ENCODE measurements around the gene TSTD2. TPM values are rescaled to one million over a fixed set of nuclear protein-coding genes. Genes with fewer than 3 reads are reported as not detected.
A peak's percentile ranks its signal among the peaks of the same experiment; 100 is the strongest.

Gene TSTD2
- total RNA-seq, 1 experiment from 2014 or later, result 16.8 TPM

DNA sequence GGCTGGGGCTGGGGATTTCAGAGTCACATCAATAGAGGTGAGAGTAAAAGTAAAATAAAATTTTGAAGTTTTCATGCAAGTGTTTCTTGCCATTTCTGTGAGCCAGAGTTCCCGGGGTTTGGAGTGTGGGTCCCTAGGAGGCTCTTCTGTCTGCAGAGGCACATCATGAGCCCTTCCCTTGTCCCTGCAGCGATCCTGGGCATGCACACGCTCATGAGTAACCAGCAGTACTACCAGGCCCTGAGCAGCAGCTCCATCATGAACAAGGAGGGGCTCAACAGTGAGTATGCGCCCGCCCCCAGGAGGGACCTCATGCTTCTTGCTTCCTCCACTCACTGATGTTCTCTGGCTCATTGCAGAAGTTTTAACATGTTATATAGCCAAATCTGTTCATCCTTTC, 70.6 kb downstream of the TSTD2 start:
- no peaks in the 10 kb centered on the region for H3K9me3 Mint-ChIP-seq
- H3K27ac Mint-ChIP-seq, result no peak overlapping the region
- H3K4me3 Mint-ChIP-seq, result no peak overlapping the region
- ChIA-PET CTCF (interaction anchor here (1.2 to 2.6 kb wide), 2 partner anchors 36 to 61 kb away, joined by 8 to 11 read pairs; partner anchors contain the start of gene TMOD1), POLR2A (no interaction called here)
- TF ChIP-seq NR2C2 (CRISPR knock-in tag; IDR thresholded peaks at IDR 0.05), result no peak
- DNase-seq (ENCODE audit: low spot score) (no peak), ATAC-seq (no peak)
- no peaks in the 10 kb centered on the region for H3K36me3 Mint-ChIP-seq
- no peaks in the 10 kb centered on the region for H3K27me3 Mint-ChIP-seq (ENCODE audit: low read depth)
- H3K4me1 Mint-ChIP-seq, result peaks cover 27% of the 10 kb centered on the region

DNA sequence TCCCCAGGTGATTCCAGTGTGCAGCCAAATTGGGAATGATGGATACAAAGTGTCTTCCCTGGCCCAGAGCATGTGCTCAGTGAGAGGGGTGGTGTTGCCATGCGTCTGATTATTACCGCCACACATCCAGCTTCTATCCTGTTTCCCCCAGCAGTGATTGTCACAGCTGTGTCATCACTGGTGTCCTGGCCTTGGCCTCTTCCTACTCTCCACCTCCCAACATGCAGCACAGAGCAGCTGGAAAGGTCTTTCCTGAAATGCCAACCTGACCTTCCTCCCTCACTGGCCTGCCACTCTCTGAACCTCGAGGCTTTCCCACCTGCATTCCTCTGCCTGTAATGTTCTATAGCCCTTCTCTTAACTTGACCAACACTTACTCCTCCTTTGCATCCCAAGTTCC, 71.7 kb downstream of the TSTD2 start:
- 0 out of 2 replicates have a peak overlapping the region, but pooled peaks have one; percentile 6 for H3K27ac Mint-ChIP-seq
- DNase-seq (ENCODE audit: low spot score), result no peak
- H3K27me3 Mint-ChIP-seq (ENCODE audit: low read depth), result no peaks in the 10 kb centered on the region
- no peaks in the 10 kb centered on the region for H3K36me3 Mint-ChIP-seq
- TF ChIP-seq ZNF396 (CRISPR knock-in tag; IDR thresholded peaks at IDR 0.05; ENCODE audit: borderline replicate concordance), result no peak
- TF ChIP-seq CREM (CRISPR knock-in tag; IDR thresholded peaks at IDR 0.05), result no peak
- no peak for TF ChIP-seq MYBL2 (CRISPR knock-in tag; IDR thresholded peaks at IDR 0.05)
- no peak for TF ChIP-seq ATF1 (CRISPR knock-in tag; IDR thresholded peaks at IDR 0.05)
- no peak for TF ChIP-seq PRRX2 (CRISPR knock-in tag; IDR thresholded peaks at IDR 0.05)
- TF ChIP-seq NR2C2 (CRISPR knock-in tag; IDR thresholded peaks at IDR 0.05), result no peak
- TF ChIP-seq NFE2L1 (CRISPR knock-in tag; IDR thresholded peaks at IDR 0.05), result no peak
- no peak for TF ChIP-seq ZNF138 (CRISPR knock-in tag; conservative IDR thresholded peaks at IDR 0.05)
- TF ChIP-seq, protein P1, sequence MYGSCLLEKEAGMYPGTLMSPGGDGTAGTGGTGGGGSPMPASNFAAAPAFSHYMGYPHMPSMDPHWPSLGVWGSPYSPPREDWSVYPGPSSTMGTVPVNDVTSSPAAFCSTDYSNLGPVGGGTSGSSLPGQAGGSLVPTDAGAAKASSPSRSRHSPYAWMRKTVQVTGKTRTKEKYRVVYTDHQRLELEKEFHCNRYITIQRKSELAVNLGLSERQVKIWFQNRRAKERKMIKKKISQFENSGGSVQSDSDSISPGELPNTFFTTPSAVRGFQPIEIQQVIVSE (CRISPR knock-in tag; IDR thresholded peaks at IDR 0.05; ENCODE audit: borderline replicate concordance), result no peak
- TF ChIP-seq, protein P2, sequence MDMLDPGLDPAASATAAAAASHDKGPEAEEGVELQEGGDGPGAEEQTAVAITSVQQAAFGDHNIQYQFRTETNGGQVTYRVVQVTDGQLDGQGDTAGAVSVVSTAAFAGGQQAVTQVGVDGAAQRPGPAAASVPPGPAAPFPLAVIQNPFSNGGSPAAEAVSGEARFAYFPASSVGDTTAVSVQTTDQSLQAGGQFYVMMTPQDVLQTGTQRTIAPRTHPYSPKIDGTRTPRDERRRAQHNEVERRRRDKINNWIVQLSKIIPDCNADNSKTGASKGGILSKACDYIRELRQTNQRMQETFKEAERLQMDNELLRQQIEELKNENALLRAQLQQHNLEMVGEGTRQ (CRISPR knock-in tag; IDR thresholded peaks at IDR 0.05), result no peak
- TF ChIP-seq, protein P3, sequence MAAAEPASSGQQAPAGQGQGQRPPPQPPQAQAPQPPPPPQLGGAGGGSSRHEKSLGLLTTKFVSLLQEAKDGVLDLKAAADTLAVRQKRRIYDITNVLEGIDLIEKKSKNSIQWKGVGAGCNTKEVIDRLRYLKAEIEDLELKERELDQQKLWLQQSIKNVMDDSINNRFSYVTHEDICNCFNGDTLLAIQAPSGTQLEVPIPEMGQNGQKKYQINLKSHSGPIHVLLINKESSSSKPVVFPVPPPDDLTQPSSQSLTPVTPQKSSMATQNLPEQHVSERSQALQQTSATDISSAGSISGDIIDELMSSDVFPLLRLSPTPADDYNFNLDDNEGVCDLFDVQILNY (CRISPR knock-in tag; IDR thresholded peaks at IDR 0.05), result no peak
- POLR2A ChIA-PET, result no interaction called here
- no peak overlapping the region for H3K4me3 Mint-ChIP-seq
- H3K9me3 Mint-ChIP-seq, result no peaks in the 10 kb centered on the region
- no peak for ATAC-seq
- H3K4me1 Mint-ChIP-seq, result peaks cover 33% of the 10 kb centered on the region
- CTCF ChIA-PET, result interaction anchor here (1.2 to 2.6 kb wide), 3 partner anchors 37 to 74 kb away, joined by 3 to 11 read pairs (median 8); partner anchors contain the start of gene TMOD1

DNA sequence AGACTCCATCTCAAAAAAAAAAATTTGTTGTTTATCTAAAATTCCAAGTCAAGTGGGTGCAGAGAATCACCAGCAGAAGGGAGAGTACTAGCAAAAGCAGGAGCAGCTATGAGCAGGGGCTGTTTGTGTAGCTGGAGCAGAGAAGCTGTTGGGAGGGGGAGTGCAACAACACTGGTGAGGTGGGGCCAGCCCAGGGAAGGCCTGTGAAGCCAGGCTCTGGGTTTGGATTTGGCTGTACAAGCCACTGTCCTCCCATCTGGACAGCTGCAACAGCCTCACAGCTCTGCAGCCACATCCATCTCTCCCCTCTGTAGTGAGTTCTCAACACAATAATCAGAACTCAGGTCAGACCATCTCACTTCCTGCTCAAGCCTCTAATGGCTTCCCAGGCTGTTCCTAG, 72.3 kb downstream of the TSTD2 start:
- H3K4me3 Mint-ChIP-seq, result no peak overlapping the region
- H3K4me1 Mint-ChIP-seq, result peaks cover 37% of the 10 kb centered on the region
- H3K27me3 Mint-ChIP-seq (ENCODE audit: low read depth), result no peaks in the 10 kb centered on the region
- no peak overlapping the region for H3K27ac Mint-ChIP-seq
- CTCF ChIA-PET, result interaction anchor here (0.9 to 2.6 kb wide), 3 partner anchors 38 to 74 kb away, joined by 3 to 11 read pairs (median 3); partner anchors contain the start of genes NCBP1 and TSTD2
- DNase-seq (ENCODE audit: low spot score), result no peak
- POLR2A ChIA-PET, result no interaction called here
- H3K36me3 Mint-ChIP-seq, result no peaks in the 10 kb centered on the region
- no peaks in the 10 kb centered on the region for H3K9me3 Mint-ChIP-seq
- no peak for ATAC-seq
- TF ChIP-seq, protein P4, sequence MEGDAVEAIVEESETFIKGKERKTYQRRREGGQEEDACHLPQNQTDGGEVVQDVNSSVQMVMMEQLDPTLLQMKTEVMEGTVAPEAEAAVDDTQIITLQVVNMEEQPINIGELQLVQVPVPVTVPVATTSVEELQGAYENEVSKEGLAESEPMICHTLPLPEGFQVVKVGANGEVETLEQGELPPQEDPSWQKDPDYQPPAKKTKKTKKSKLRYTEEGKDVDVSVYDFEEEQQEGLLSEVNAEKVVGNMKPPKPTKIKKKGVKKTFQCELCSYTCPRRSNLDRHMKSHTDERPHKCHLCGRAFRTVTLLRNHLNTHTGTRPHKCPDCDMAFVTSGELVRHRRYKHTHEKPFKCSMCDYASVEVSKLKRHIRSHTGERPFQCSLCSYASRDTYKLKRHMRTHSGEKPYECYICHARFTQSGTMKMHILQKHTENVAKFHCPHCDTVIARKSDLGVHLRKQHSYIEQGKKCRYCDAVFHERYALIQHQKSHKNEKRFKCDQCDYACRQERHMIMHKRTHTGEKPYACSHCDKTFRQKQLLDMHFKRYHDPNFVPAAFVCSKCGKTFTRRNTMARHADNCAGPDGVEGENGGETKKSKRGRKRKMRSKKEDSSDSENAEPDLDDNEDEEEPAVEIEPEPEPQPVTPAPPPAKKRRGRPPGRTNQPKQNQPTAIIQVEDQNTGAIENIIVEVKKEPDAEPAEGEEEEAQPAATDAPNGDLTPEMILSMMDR (IDR thresholded peaks at IDR 0.05), result no peak
- TF ChIP-seq, protein P5, sequence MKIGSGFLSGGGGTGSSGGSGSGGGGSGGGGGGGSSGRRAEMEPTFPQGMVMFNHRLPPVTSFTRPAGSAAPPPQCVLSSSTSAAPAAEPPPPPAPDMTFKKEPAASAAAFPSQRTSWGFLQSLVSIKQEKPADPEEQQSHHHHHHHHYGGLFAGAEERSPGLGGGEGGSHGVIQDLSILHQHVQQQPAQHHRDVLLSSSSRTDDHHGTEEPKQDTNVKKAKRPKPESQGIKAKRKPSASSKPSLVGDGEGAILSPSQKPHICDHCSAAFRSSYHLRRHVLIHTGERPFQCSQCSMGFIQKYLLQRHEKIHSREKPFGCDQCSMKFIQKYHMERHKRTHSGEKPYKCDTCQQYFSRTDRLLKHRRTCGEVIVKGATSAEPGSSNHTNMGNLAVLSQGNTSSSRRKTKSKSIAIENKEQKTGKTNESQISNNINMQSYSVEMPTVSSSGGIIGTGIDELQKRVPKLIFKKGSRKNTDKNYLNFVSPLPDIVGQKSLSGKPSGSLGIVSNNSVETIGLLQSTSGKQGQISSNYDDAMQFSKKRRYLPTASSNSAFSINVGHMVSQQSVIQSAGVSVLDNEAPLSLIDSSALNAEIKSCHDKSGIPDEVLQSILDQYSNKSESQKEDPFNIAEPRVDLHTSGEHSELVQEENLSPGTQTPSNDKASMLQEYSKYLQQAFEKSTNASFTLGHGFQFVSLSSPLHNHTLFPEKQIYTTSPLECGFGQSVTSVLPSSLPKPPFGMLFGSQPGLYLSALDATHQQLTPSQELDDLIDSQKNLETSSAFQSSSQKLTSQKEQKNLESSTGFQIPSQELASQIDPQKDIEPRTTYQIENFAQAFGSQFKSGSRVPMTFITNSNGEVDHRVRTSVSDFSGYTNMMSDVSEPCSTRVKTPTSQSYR (CRISPR knock-in tag; IDR thresholded peaks at IDR 0.05), result no peak
- TF ChIP-seq, protein P6, sequence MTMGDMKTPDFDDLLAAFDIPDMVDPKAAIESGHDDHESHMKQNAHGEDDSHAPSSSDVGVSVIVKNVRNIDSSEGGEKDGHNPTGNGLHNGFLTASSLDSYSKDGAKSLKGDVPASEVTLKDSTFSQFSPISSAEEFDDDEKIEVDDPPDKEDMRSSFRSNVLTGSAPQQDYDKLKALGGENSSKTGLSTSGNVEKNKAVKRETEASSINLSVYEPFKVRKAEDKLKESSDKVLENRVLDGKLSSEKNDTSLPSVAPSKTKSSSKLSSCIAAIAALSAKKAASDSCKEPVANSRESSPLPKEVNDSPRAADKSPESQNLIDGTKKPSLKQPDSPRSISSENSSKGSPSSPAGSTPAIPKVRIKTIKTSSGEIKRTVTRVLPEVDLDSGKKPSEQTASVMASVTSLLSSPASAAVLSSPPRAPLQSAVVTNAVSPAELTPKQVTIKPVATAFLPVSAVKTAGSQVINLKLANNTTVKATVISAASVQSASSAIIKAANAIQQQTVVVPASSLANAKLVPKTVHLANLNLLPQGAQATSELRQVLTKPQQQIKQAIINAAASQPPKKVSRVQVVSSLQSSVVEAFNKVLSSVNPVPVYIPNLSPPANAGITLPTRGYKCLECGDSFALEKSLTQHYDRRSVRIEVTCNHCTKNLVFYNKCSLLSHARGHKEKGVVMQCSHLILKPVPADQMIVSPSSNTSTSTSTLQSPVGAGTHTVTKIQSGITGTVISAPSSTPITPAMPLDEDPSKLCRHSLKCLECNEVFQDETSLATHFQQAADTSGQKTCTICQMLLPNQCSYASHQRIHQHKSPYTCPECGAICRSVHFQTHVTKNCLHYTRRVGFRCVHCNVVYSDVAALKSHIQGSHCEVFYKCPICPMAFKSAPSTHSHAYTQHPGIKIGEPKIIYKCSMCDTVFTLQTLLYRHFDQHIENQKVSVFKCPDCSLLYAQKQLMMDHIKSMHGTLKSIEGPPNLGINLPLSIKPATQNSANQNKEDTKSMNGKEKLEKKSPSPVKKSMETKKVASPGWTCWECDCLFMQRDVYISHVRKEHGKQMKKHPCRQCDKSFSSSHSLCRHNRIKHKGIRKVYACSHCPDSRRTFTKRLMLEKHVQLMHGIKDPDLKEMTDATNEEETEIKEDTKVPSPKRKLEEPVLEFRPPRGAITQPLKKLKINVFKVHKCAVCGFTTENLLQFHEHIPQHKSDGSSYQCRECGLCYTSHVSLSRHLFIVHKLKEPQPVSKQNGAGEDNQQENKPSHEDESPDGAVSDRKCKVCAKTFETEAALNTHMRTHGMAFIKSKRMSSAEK (CRISPR knock-in tag; IDR thresholded peaks at IDR 0.05; ENCODE audit: borderline replicate concordance), result no peak
- no peak for TF ChIP-seq ZNF423 (CRISPR knock-in tag; IDR thresholded peaks at IDR 0.05)
- no peak for TF ChIP-seq NR3C1 (CRISPR knock-in tag; conservative IDR thresholded peaks at IDR 0.05; ENCODE audit: low read depth)
- no peak for TF ChIP-seq ZBTB21 (CRISPR knock-in tag; IDR thresholded peaks at IDR 0.05; ENCODE audit: borderline replicate concordance)
- TF ChIP-seq, protein P7, sequence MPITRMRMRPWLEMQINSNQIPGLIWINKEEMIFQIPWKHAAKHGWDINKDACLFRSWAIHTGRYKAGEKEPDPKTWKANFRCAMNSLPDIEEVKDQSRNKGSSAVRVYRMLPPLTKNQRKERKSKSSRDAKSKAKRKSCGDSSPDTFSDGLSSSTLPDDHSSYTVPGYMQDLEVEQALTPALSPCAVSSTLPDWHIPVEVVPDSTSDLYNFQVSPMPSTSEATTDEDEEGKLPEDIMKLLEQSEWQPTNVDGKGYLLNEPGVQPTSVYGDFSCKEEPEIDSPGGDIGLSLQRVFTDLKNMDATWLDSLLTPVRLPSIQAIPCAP (CRISPR knock-in tag; IDR thresholded peaks at IDR 0.05), result no peak
- TF ChIP-seq CREB1 (CRISPR knock-in tag; IDR thresholded peaks at IDR 0.05), result no peak
